Vagina (tissue), 2 donors: ENCODE results near the gene TNPO3. TPM values are rescaled to one million over a fixed set of nuclear protein-coding genes. Genes with fewer than 3 reads are reported as not detected.

Experiments
- DNase-seq, 2 donors: peaks; one replicate each; pipeline ENCODE4 v3.0.0-alpha.2; 2017; ENCODE audit errors: extremely low spot score in 2 of 2
- H3K27ac ChIP-seq: fragments of 200-600 bp; sonication (generic); one replicate; pipeline ENCODE4 v1.5.1; 2019
- H3K27me3 ChIP-seq: fragments of 200-600 bp; sonication (generic); one replicate; pipeline ENCODE4 v1.5.1; 2019
- H3K36me3 ChIP-seq, 2 donors: fragments of 200-600 bp; sonication (generic); one replicate each; pipeline ENCODE4 v1.5.1; 2017 to 2019
- H3K4me1 ChIP-seq: fragments of 200-600 bp; sonication (generic); one replicate; pipeline ENCODE4 v1.5.1; 2019
- H3K4me3 ChIP-seq, 2 donors: fragments of 200-600 bp; sonication (generic); 1 replicate in 1 of 2; 2 replicates in 1 of 2; pipeline ENCODE4 v1.5.1; 2016 to 2019
- H3K9me3 ChIP-seq: fragments of 200-600 bp; sonication (generic); one replicate; pipeline ENCODE4 v1.5.1; 2019
- POLR2A ChIP-seq, 2 donors: fragments of 450-650 bp; IDR thresholded peaks; one replicate each; pipeline ENCODE4 v1.6.1; 2017; ENCODE audit warnings: antibody characterized with exemption in 2 of 2, mild to moderate bottlenecking in 2 of 2, moderate library complexity in 2 of 2
- POLR2AphosphoS5 ChIP-seq, 2 donors: sonication (generic); formaldehyde crosslinking; IDR thresholded peaks; one replicate each; pipeline ENCODE4 v1.9.0; 2017; ENCODE audit warnings: antibody characterized with exemption in 2 of 2, mild to moderate bottlenecking in 2 of 2, low read depth in 1 of 2; ENCODE audit not compliant: insufficient read depth in 1 of 2
- intact Hi-C: fragments of 100-400 bp; cut with DNase I; formaldehyde crosslinking; loops from one replicate; pipeline ENCODE4 v1.15.1; 2023
- total RNA-seq: library from RNA; depleted of rRNA; stranded (reverse); fragments of >200 nt; gene quantifications from one replicate; pipeline ENCODE4 v1.2.3, GENCODE V29; 2016
- TF ChIP-seq, protein P1 (sequence below), 3 experiments: fragments of 450-650 bp in 2 of 3; fragments of 200-600 bp in 1 of 3; sonication (generic) in 1 of 3; IDR thresholded peaks; one replicate each; pipeline ENCODE4 v1.5.1; 2017 to 2019; ENCODE audit warnings: antibody characterized with exemption in 3 of 3, mild to moderate bottlenecking in 2 of 3, moderate library complexity in 2 of 3

Gene TNPO3
- total RNA-seq, 1 donor from 2014 or later: 33.9 TPM

DNA sequence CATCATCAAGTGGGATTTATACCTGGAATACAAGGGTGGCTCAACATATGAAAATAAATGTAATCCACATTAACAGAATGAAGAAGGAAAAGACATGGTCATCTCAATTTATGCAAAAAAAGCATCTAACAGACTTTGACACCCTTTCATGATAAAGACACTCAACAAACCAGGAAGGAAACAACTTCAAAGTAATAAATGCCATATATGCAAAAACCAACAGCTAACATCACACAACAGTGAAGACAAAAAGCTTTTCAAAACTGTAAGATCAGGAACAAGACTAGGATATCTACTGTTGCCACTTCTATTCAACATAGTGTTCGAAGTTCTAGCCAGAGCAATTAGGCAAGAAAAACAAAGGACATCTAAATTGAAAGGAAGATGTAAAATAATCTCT, 22.9 kb downstream of the TNPO3 start:
- intact Hi-C loops: no loop called here
- no peak overlapping the region for H3K27ac ChIP-seq
- no peak for DNase-seq
- H3K36me3 ChIP-seq: peaks cover 0 to 7% of the 10 kb centered on the region in 2 donors
- no peak for TF ChIP-seq POLR2AphosphoS5 (IDR thresholded peaks at IDR 0.05; ENCODE audit: insufficient read depth in 1 of 2, low read depth in 1 of 2)
- TF ChIP-seq, protein P1, sequence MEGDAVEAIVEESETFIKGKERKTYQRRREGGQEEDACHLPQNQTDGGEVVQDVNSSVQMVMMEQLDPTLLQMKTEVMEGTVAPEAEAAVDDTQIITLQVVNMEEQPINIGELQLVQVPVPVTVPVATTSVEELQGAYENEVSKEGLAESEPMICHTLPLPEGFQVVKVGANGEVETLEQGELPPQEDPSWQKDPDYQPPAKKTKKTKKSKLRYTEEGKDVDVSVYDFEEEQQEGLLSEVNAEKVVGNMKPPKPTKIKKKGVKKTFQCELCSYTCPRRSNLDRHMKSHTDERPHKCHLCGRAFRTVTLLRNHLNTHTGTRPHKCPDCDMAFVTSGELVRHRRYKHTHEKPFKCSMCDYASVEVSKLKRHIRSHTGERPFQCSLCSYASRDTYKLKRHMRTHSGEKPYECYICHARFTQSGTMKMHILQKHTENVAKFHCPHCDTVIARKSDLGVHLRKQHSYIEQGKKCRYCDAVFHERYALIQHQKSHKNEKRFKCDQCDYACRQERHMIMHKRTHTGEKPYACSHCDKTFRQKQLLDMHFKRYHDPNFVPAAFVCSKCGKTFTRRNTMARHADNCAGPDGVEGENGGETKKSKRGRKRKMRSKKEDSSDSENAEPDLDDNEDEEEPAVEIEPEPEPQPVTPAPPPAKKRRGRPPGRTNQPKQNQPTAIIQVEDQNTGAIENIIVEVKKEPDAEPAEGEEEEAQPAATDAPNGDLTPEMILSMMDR (IDR thresholded peaks at IDR 0.05): no peak
- no peak overlapping the region for H3K4me3 ChIP-seq
- no peaks in the 10 kb centered on the region for H3K9me3 ChIP-seq
- no peaks in the 10 kb centered on the region for H3K27me3 ChIP-seq
- peaks cover 16% of the 10 kb centered on the region for H3K4me1 ChIP-seq

DNA sequence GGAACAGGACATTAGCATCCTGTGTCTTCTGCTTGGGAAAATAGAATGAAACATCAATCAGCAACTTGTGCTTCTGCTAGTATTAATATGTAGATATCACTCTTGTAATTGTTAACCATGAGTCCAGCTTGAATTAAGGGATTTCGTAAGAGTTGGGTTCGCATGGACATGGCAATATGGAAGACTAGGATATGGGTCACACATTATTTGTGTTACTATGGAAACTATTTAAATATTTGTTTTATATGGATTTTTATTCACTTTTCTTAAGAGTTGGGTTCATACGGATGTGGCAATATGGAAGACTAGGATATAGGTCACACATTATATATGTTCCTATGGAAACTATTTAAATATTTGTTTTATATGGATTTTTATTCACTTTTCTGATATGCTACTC, 24.5 kb downstream of the TNPO3 start:
- DNase-seq: no peak
- Histone ChIP-seq H3K4me1 (peaks cover 16% of the 10 kb centered on the region), H3K4me3 (no peak overlapping the region), H3K27ac (no peak overlapping the region), H3K27me3 (no peaks in the 10 kb centered on the region), H3K9me3 (no peaks in the 10 kb centered on the region), H3K36me3 (peaks cover 0 to 7% of the 10 kb centered on the region in 2 donors)
- TF ChIP-seq POLR2AphosphoS5 (IDR thresholded peaks at IDR 0.05; ENCODE audit: insufficient read depth in 1 of 2, low read depth in 1 of 2) (no peak), POLR2A (IDR thresholded peaks at IDR 0.05) (no peak)
- TF ChIP-seq, protein P1 (IDR thresholded peaks at IDR 0.05): no peak
- intact Hi-C loops: no loop called here

DNA sequence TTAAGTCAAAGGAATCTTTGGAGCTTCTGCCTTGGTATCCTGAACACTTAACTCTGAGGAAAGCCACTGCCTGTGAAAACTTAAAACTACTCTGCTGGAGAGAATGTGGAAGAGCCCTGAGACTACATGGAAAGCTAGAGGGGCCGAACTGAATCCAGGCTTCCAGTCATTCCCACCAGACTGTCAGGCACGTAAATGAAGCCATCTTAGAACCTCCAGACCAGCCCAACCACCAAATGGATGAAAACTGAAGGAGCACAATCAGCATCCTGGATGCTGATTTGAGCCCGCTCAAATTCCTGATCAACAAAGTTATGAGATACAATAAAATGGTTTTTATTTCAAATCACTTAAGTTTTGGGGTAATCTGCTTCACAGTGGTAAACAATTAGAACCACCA, 30.8 kb downstream of the TNPO3 start:
- no peak overlapping the region for H3K27ac ChIP-seq
- intact Hi-C loops: no loop called here
- TF ChIP-seq POLR2A (IDR thresholded peaks at IDR 0.05) (no peak), POLR2AphosphoS5 (IDR thresholded peaks at IDR 0.05; ENCODE audit: insufficient read depth in 1 of 2, low read depth in 1 of 2) (no peak)
- TF ChIP-seq, protein P1 (IDR thresholded peaks at IDR 0.05): no peak
- no peak overlapping the region for H3K4me3 ChIP-seq
- no peaks in the 10 kb centered on the region for H3K36me3 ChIP-seq
- H3K9me3 ChIP-seq: no peaks in the 10 kb centered on the region
- no peak for DNase-seq
- H3K4me1 ChIP-seq: peaks cover 18% of the 10 kb centered on the region
- H3K27me3 ChIP-seq: no peaks in the 10 kb centered on the region

DNA sequence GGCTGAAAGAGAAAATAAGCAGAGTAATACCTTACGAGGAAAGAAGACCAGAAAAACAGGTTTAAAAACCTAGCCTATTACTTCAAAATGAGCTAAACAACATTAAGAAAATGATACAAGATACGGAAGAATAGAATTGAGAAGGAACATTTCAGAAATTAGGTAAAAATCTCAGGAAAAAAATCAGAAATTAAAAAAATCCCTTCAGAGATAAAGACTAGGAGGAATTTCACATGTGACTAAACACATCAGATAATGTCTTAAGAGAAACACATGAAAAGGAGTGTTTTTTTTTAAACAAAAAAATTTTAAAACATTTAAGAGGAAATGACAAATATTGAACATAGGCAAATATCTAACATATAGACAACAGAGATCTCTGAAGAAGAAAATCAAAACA, 33.3 kb downstream of the TNPO3 start:
- TF ChIP-seq POLR2AphosphoS5 (IDR thresholded peaks at IDR 0.05; ENCODE audit: insufficient read depth in 1 of 2, low read depth in 1 of 2) (no peak), POLR2A (IDR thresholded peaks at IDR 0.05) (no peak)
- TF ChIP-seq, protein P1 (IDR thresholded peaks at IDR 0.05): no peak
- Histone ChIP-seq H3K9me3 (no peaks in the 10 kb centered on the region), H3K27ac (no peak overlapping the region), H3K4me1 (peaks cover 8% of the 10 kb centered on the region), H3K27me3 (no peaks in the 10 kb centered on the region), H3K4me3 (no peak overlapping the region), H3K36me3 (no peaks in the 10 kb centered on the region)
- intact Hi-C loops: no loop called here
- no peak for DNase-seq

DNA sequence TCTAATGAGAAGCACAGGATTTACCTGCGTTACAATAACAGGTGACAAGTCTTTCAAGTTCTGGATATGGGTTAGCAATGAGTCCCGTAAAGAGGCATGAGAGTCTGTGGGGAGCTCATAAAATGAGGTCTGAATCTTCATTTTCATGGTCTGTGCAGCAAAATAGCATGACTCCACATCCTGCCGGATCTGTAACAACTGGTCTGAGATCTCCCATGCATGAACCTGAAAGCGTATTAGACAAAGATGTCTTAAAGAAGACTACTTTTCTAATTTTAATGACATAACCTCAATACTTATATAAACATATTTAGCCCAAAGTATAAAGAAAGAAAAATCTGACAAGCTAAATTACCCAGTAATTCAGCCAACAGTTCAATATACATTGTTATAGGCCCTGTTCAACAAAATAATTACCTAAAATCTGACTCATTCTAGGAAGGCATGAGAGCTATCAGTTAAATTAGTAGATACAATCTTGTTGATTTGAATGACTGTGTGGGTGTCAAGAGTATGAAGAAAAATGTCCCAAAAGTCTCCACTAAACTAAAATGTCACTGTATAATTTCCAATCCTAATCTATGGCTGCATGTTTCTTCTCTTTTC, 36.9 kb downstream of the TNPO3 start:
- H3K27me3 ChIP-seq: no peaks in the 10 kb centered on the region
- H3K9me3 ChIP-seq: no peaks in the 10 kb centered on the region
- no peak for DNase-seq
- H3K4me3 ChIP-seq: no peak overlapping the region
- H3K4me1 ChIP-seq: peaks cover 8% of the 10 kb centered on the region
- intact Hi-C loops: no loop called here
- H3K36me3 ChIP-seq: peaks cover 0 to 27% of the 10 kb centered on the region in 2 donors
- TF ChIP-seq, protein P1 (IDR thresholded peaks at IDR 0.05): no peak
- TF ChIP-seq POLR2A (IDR thresholded peaks at IDR 0.05) (no peak), POLR2AphosphoS5 (IDR thresholded peaks at IDR 0.05; ENCODE audit: insufficient read depth in 1 of 2, low read depth in 1 of 2) (no peak)
- H3K27ac ChIP-seq: no peak overlapping the region
